ENCODE measurements around the gene FSTL5. TPM values are rescaled to one million over a fixed set of nuclear protein-coding genes. Genes with fewer than 3 reads are reported as not detected.

FSTL5 gene
- total RNA-seq, 2 donors from 2014 or later = not detected

- TF ChIP-seq CTCF (IDR thresholded peaks at IDR 0.05) = no peak
- Histone ChIP-seq H3K27me3 (replicated peaks; ENCODE audit: insufficient read depth) (no peaks in the 10 kb centered on the region), H3K27ac (no peak overlapping the region), H3K9me3 (no peaks in the 10 kb centered on the region), H3K4me3 (no peak overlapping the region), H3K4me1 (ENCODE audit: control insufficient read depth in 1 of 2, low read depth in 2 of 2) (no peaks in the 10 kb centered on the region), H3K36me3 (no peaks in the 10 kb centered on the region)
- DNase-seq (ENCODE audit: low spot score) (no peak), ATAC-seq (ENCODE audit: insufficient number of reproducible peaks, low FRiP score, low read depth) (no peak)
These were observed 446.7 kb downstream of the FSTL5 start for GRCh38 chr4:161717084-161717483.

GRCh38 chr4:161714931-161715330, 448.9 kb downstream of the FSTL5 start:
- Histone ChIP-seq H3K4me3 (no peak overlapping the region), H3K4me1 (ENCODE audit: control insufficient read depth in 1 of 2, low read depth in 2 of 2) (no peaks in the 10 kb centered on the region), H3K36me3 (no peaks in the 10 kb centered on the region), H3K27me3 (replicated peaks; ENCODE audit: insufficient read depth) (no peaks in the 10 kb centered on the region), H3K9me3 (no peaks in the 10 kb centered on the region), H3K27ac (no peak overlapping the region)
- no peak for TF ChIP-seq CTCF (IDR thresholded peaks at IDR 0.05)
- no peak for DNase-seq (ENCODE audit: low spot score)
- ATAC-seq (ENCODE audit: insufficient number of reproducible peaks, low FRiP score, low read depth) = no peak

GRCh38 chr4:161714022-161714751, 449.6 kb downstream of the FSTL5 start:
- no peak for DNase-seq (ENCODE audit: low spot score)
- H3K27ac ChIP-seq = no peak overlapping the region
- H3K9me3 ChIP-seq = no peaks in the 10 kb centered on the region
- no peak overlapping the region for H3K4me3 ChIP-seq
- TF ChIP-seq CTCF (IDR thresholded peaks at IDR 0.05) = no peak
- no peak for ATAC-seq (ENCODE audit: insufficient number of reproducible peaks, low FRiP score, low read depth)
- H3K4me1 ChIP-seq (ENCODE audit: control insufficient read depth in 1 of 2, low read depth in 2 of 2) = no peaks in the 10 kb centered on the region
- H3K27me3 ChIP-seq (replicated peaks; ENCODE audit: insufficient read depth) = no peaks in the 10 kb centered on the region
- no peaks in the 10 kb centered on the region for H3K36me3 ChIP-seq

GRCh38 chr4:161704653-161705052, 459.1 kb downstream of the FSTL5 start:
- DNase-seq (ENCODE audit: low spot score) (no peak), ATAC-seq (ENCODE audit: insufficient number of reproducible peaks, low FRiP score, low read depth) (no peak)
- TF ChIP-seq CTCF (IDR thresholded peaks at IDR 0.05) = no peak
- H3K4me1 ChIP-seq (ENCODE audit: control insufficient read depth in 1 of 2, low read depth in 2 of 2) = no peaks in the 10 kb centered on the region
- no peak overlapping the region for H3K27ac ChIP-seq
- no peaks in the 10 kb centered on the region for H3K9me3 ChIP-seq
- H3K27me3 ChIP-seq (replicated peaks; ENCODE audit: insufficient read depth) = no peaks in the 10 kb centered on the region
- H3K4me3 ChIP-seq = no peak overlapping the region
- H3K36me3 ChIP-seq = no peaks in the 10 kb centered on the region

- Histone ChIP-seq H3K4me3 (no peak overlapping the region), H3K4me1 (ENCODE audit: control insufficient read depth in 1 of 2, low read depth in 2 of 2) (no peaks in the 10 kb centered on the region), H3K27me3 (replicated peaks; ENCODE audit: insufficient read depth) (no peaks in the 10 kb centered on the region), H3K27ac (no peak overlapping the region), H3K36me3 (no peaks in the 10 kb centered on the region), H3K9me3 (no peaks in the 10 kb centered on the region)
- DNase-seq (ENCODE audit: low spot score) (no peak), ATAC-seq (ENCODE audit: insufficient number of reproducible peaks, low FRiP score, low read depth) (no peak)
- no peak for TF ChIP-seq CTCF (IDR thresholded peaks at IDR 0.05)
These were observed 459.8 kb downstream of the FSTL5 start for GRCh38 chr4:161704040-161704439.

Data from thoracic aorta (tissue), 2 donors.